Activated T-helper 17 cell treated with anti-CD3 and anti-CD28 coated beads, Interleukin-2, amount 50 U/mL, for 72 hours (primary cell): ENCODE measurements around the gene PML. TPM values are rescaled to one million over a fixed set of nuclear protein-coding genes. Genes with fewer than 3 reads are reported as not detected.
"Not testable (repeated sequence)": the region's sequence is repeated elsewhere in the genome, so short reads cannot be mapped to it uniquely, and the experiment has no call there.

Source experiments
- ATAC-seq: fragments of 150-1000 bp; cut with Tn5 transposase; replicated peaks from 2 replicates; pipeline ENCODE4 v1.10.0; 2021; ENCODE audit warnings: mild to moderate bottlenecking, moderate library complexity
- H3K27ac Mint-ChIP-seq: one replicate; pipeline ENCODE4 v1.8.0; 2022; ENCODE audit warnings: mixed read lengths
- H3K27me3 Mint-ChIP-seq: one replicate; pipeline ENCODE4 v1.8.0; 2022; ENCODE audit warnings: mixed read lengths
- H3K36me3 Mint-ChIP-seq: one replicate; pipeline ENCODE4 v1.8.0; 2022; ENCODE audit warnings: low read depth, mild to moderate bottlenecking, mixed read lengths
- H3K4me1 Mint-ChIP-seq: one replicate; pipeline ENCODE4 v1.8.0; 2022; ENCODE audit warnings: mixed read lengths
- H3K4me3 Mint-ChIP-seq: one replicate; pipeline ENCODE4 v1.8.0; 2022; ENCODE audit warnings: mild to moderate bottlenecking, mixed read lengths
- H3K9me3 Mint-ChIP-seq: one replicate; pipeline ENCODE4 v1.8.0; 2022; ENCODE audit warnings: mixed read lengths
- total RNA-seq, 2 donors: library from RNA; stranded (reverse); gene quantifications; one replicate each; pipeline ENCODE4 v1.2.3, GENCODE V29; 2022

The PML gene
- total RNA-seq, 2 donors from 2014 or later, result 67.4 to 74.1 TPM

- no peaks in the 10 kb centered on the region for H3K27me3 Mint-ChIP-seq
- H3K4me1 Mint-ChIP-seq, result no peaks in the 10 kb centered on the region
- H3K27ac Mint-ChIP-seq, result no peak overlapping the region
- ATAC-seq, result no peak
- no peaks in the 10 kb centered on the region for H3K9me3 Mint-ChIP-seq
- H3K36me3 Mint-ChIP-seq, result peaks cover 11% of the 10 kb centered on the region
- H3K4me3 Mint-ChIP-seq, result no peak overlapping the region
Observed at GRCh38 chr15:74041777-74042435, 47.4 kb downstream of the PML start.

DNA sequence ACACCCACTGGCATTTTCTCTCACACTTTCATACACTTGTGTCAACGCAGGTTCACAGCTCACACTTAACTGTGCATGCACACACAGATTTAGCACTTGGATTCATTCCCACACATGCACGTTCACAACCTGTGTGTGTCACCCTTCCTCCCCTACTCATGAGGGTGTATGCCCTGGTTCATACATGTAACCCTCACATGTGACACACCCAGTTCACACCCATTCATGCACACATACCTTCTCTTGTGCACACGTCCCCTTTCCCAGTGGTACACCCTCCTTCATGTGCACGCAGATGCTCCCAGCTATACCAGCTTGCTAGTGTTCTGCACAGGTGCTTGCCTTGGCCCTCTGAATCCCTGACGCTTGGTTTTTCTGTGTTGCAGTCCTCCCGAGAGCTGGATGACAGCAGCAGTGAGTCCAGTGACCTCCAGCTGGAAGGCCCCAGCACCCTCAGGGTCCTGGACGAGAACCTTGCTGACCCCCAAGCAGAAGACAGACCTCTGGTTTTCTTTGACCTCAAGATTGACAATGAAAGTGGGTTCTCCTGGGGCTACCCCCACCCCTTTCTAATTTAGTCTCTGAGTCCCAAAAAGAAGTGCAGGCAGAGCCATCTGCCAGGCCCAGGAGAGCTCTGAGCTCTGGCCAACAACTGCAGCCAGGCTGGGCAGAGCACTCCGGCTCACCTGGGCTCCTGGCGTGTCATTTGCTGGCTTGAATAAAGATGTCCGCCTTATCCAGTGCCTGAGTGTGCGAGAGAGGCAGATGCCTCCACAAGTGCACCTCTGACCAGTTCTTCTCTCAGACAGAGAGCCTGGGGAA lies 48.3 kb downstream of the PML start:
- peaks cover 4% of the 10 kb centered on the region for H3K36me3 Mint-ChIP-seq
- H3K4me3 Mint-ChIP-seq, result no peak overlapping the region
- H3K27me3 Mint-ChIP-seq, result no peaks in the 10 kb centered on the region
- H3K9me3 Mint-ChIP-seq, result no peaks in the 10 kb centered on the region
- H3K27ac Mint-ChIP-seq, result no peak overlapping the region
- no peaks in the 10 kb centered on the region for H3K4me1 Mint-ChIP-seq
- ATAC-seq, result no peak

DNA sequence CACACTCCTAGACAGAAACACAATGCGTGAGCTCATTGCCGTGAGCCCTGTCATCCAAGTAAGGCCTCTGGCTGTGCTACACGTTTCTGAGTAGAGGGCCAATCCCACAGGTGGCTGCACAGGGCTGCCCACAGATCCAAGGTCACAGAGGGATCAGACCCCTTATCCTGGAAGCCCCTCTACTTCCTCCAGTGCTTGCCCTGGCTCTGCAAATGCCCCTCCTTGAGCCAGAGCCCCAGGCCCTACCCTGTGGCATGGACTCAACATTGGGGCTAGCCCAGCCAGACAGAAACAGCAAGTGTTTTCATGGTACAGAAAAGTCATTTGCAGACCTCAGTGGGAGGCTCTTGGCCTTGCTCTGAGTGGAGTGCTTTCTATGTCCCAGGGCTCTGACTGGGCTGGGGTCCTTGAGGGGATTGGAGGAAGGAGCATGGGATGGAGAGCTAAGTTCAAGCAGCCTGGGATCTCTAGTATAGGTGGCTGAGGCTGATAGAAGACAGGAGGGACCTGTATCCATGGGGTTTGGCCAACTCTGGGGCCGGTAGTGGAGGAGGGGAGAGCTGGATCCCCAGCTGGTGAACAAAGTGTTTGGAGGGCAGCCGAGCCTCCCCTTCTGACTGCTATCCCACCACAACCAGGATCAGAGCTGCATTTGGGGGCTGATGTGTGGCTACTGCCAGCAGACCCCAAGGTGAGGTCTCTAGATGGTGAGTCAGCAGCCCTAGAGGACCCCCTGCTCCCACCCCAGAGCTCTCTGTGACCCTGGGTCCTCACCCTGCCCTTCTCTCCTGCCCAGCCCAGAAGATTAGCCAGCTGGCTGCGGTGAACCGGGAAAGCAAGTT lies 49.1 kb downstream of the PML start:
- no peaks in the 10 kb centered on the region for H3K9me3 Mint-ChIP-seq
- no peak overlapping the region for H3K4me3 Mint-ChIP-seq
- H3K36me3 Mint-ChIP-seq, result peaks cover 4% of the 10 kb centered on the region
- peaks cover 4% of the 10 kb centered on the region for H3K4me1 Mint-ChIP-seq
- no peak overlapping the region for H3K27ac Mint-ChIP-seq
- no peak for ATAC-seq
- no peaks in the 10 kb centered on the region for H3K27me3 Mint-ChIP-seq

GRCh38 chr15:74044267-74045110 lies 50.0 kb downstream of the PML start:
- H3K36me3 Mint-ChIP-seq, result peaks cover 4% of the 10 kb centered on the region
- H3K4me1 Mint-ChIP-seq, result peaks cover 4% of the 10 kb centered on the region
- no peaks in the 10 kb centered on the region for H3K27me3 Mint-ChIP-seq
- H3K4me3 Mint-ChIP-seq, result no peak overlapping the region
- no peak for ATAC-seq
- H3K27ac Mint-ChIP-seq, result no peak overlapping the region
- no peaks in the 10 kb centered on the region for H3K9me3 Mint-ChIP-seq

- peaks cover 4% of the 10 kb centered on the region for H3K4me1 Mint-ChIP-seq
- peak overlapping the region; percentile 36 for H3K27ac Mint-ChIP-seq
- H3K9me3 Mint-ChIP-seq, result no peaks in the 10 kb centered on the region
- H3K27me3 Mint-ChIP-seq, result no peaks in the 10 kb centered on the region
- peaks cover 4% of the 10 kb centered on the region for H3K36me3 Mint-ChIP-seq
- no peak overlapping the region for H3K4me3 Mint-ChIP-seq
- ATAC-seq, result no peak
Observed at GRCh38 chr15:74045184-74045583, 50.7 kb downstream of the PML start.

DNA sequence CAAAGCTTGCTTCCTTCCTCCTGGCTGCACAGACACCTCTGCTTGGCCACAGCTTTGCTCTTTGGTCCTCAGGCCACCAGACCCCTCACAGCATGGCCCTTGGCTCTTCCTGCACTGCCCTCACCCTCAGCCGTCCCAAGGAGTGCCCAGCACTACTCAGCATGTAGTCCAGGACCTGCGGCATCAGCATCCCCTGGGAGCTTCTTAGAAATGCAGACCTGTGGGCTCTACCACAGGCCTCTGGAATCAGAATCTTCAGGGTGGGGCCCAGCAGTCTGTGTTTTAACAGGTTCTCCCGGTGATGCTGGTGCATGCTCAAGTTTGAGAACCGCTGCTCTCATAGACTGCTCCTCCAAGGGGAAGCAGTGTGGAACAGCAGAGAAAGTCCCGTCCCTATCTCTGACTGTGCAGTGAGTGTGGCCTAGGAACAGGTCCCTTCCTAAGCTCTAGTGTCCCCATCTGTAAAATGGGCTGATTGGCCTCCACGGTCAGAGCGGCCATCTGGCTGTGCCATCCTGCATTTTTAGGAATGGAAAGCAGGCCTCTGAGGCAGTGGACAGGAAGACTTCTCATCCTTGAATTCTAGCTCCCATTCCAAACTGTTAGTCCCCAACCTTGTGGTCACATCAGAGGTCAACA lies 51.2 kb downstream of the PML start:
- Mint-ChIP-seq H3K9me3 (no peaks in the 10 kb centered on the region), H3K27ac (peak overlapping the region; percentile 36), H3K4me1 (peaks cover 4% of the 10 kb centered on the region), H3K36me3 (peaks cover 2% of the 10 kb centered on the region), H3K27me3 (no peaks in the 10 kb centered on the region), H3K4me3 (no peak overlapping the region)
- ATAC-seq, result no peak

DNA sequence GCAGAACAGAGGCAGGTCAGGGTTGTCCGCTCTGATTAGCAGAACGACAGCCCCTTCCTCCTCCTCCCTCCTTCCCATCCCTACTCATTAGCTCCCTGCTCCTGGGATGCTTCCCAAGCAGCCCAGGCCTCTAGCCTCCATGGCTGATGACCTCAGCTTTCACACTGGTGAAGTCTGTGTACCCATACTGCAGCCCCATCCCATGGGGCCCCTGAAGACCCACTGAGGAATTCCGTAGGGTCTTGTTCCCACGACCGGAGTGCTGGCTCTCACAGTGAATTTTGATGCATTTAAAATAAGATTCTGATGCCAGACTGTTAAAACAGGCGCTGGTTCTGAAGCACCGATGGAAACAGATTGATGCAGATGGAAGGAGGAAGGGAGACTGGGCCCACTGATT lies 51.8 kb downstream of the PML start:
- no peaks in the 10 kb centered on the region for H3K27me3 Mint-ChIP-seq
- no peaks in the 10 kb centered on the region for H3K36me3 Mint-ChIP-seq
- H3K27ac Mint-ChIP-seq, result no peak overlapping the region
- no peak for ATAC-seq
- H3K4me1 Mint-ChIP-seq, result peaks cover 4% of the 10 kb centered on the region
- H3K9me3 Mint-ChIP-seq, result no peaks in the 10 kb centered on the region
- H3K4me3 Mint-ChIP-seq, result no peak overlapping the region

DNA sequence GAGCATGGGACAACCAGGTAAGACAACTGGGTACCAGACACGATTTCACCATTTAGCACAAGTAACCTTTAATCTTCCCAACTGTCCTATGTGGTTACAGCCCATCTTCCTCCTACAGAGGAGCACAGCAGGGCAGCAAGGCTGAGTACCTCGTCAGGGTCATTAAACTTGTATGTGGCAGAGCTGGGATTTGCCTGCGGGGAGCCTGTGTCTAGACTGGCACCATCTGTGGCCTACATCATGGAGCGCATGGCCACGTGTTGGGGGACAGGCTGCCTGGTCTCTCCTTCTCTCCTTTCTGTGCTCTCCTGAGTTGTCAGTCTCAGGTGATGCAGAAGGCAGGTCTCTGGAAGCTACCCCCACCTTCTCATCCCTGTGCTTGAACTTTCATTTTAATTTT lies 55.6 kb downstream of the PML start:
- Mint-ChIP-seq H3K4me1 (peaks cover 4% of the 10 kb centered on the region), H3K36me3 (no peaks in the 10 kb centered on the region), H3K9me3 (no peaks in the 10 kb centered on the region), H3K27me3 (no peaks in the 10 kb centered on the region), H3K4me3 (no peak overlapping the region), H3K27ac (peak overlapping the region; percentile 66)
- ATAC-seq, result no peak

DNA sequence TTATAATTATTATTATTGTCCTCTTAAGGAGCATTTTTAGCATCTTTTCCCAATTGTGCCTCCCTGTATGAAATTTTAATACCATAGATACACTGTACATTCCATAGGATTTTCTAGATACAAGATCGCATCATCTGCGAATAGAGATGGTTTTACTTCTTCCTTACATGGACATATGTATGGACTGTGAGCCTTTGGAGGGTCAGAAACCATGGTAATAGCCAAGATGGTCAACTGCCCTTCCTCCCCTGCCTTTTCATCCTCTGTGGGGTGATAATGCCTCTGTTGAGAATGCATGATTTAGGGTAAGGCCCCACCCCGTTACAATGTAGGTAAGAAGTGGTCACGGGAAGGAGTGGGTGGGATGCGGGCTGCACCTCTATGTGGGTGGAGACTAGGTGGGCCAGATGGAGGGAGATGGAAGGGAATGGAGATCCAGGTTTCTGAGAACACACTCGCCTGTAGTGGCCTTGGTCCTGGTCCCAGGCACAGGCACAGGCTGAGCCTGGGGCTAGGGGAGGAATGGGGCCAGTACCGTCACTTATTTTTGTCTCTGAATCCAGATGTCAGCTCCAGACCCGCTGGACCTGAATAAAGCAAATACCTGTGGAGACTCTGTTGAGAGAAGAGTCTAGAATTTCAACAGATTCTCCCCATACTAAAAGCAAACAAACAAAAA lies 56.2 kb downstream of the PML start:
- H3K27ac Mint-ChIP-seq, result peak overlapping the region; percentile 66
- H3K27me3 Mint-ChIP-seq, result no peaks in the 10 kb centered on the region
- H3K4me3 Mint-ChIP-seq, result no peak overlapping the region
- H3K4me1 Mint-ChIP-seq, result peaks cover 4% of the 10 kb centered on the region
- H3K36me3 Mint-ChIP-seq, result no peaks in the 10 kb centered on the region
- H3K9me3 Mint-ChIP-seq, result no peaks in the 10 kb centered on the region
- ATAC-seq, result no peak

GRCh38 chr15:74052271-74053260 lies 58.0 kb downstream of the PML start:
- H3K4me1 Mint-ChIP-seq, H3K4me3 Mint-ChIP-seq, H3K27me3 Mint-ChIP-seq, H3K9me3 Mint-ChIP-seq, H3K27ac Mint-ChIP-seq, ATAC-seq, H3K36me3 Mint-ChIP-seq: not testable (repeated sequence)

DNA sequence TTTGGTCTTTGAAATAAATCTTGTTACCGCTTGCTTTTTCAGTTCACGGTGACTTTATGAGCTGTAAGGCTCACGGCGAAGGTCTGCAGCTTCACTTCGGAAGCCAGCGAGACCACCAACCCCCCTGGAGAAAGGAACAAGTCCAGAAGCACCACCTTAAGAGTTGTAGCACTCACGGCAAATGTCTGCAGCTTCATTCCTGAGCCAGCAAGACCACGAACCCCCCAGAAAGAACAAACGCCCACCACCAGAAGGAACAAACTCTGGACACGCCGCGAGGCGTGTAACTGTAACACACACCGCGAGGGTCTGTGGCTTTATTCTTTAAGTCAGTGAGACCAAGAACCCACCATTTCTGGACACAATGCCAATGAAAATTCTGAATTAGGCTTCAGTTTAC lies 59.0 kb downstream of the PML start:
- Mint-ChIP-seq H3K4me1 (no peaks in the 10 kb centered on the region), H3K27ac (no peak overlapping the region), H3K9me3 (no peaks in the 10 kb centered on the region), H3K27me3 (no peaks in the 10 kb centered on the region), H3K36me3 (no peaks in the 10 kb centered on the region), H3K4me3 (no peak overlapping the region)
- no peak for ATAC-seq

DNA sequence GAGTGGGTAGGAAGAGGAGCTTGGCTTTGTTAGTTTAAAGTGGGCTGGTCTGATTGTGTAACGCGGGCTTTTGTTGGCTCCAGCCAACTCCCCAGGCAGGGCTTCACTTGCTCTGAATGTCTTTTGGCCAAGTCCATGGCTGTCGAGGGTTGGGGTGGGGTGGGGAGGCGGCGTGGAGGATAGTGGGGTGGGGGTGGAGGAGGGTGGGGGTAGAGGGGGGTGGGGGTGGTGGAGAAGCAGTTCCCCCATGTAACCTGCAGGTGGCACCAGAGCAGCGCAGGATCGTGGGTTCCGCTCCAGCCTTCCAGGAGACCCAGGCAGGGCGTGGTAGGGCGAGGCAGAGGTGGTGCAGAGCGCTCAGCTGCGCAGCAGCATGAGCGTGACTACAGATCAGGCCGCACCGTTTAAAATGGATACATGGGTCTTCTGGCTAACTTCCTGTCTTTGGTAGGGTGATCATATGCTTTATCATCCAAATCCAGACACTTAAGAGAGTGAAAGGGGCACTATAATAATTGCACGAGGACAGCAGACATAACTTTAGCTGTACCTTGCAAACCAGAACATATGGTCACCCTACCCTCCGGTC lies 59.5 kb downstream of the PML start:
- peak overlapping the region; percentile 21 for H3K4me3 Mint-ChIP-seq
- no peaks in the 10 kb centered on the region for H3K36me3 Mint-ChIP-seq
- no peaks in the 10 kb centered on the region for H3K9me3 Mint-ChIP-seq
- no peaks in the 10 kb centered on the region for H3K27me3 Mint-ChIP-seq
- ATAC-seq, result peak; percentile 92
- no peak overlapping the region for H3K27ac Mint-ChIP-seq
- H3K4me1 Mint-ChIP-seq, result no peaks in the 10 kb centered on the region
